Inflammatory macrophage treated with lipopolysaccharide for 1 hour (primary cell): ENCODE results near the gene OGDHL.
"Not testable (repeated sequence)": the region's sequence is repeated elsewhere in the genome, so short reads cannot be mapped to it uniquely, and the experiment has no call there.

Experiments used
- DNase-seq, 2 donors: peaks; one replicate each; pipeline ENCODE4 v3.0.0-alpha.2; 2020 to 2022

OGDHL gene

GRCh38 chr10:49737474-49738201 lies 24.5 kb downstream of the OGDHL start:
- no peak for DNase-seq

- no peak for DNase-seq
Observed at GRCh38 chr10:49736564-49737113, 25.5 kb downstream of the OGDHL start.

- DNase-seq: no peak
Observed at GRCh38 chr10:49735848-49736563, 26.1 kb downstream of the OGDHL start.

GRCh38 chr10:49735161-49735560 lies 27.0 kb downstream of the OGDHL start:
- no peak for DNase-seq

- no peak for DNase-seq
Observed at GRCh38 chr10:49734676-49735075, 27.4 kb downstream of the OGDHL start.

GRCh38 chr10:49733866-49734265 lies 28.3 kb downstream of the OGDHL start:
- DNase-seq: no peak

GRCh38 chr10:49726593-49726992 lies 35.5 kb downstream of the OGDHL start:
- no peak for DNase-seq

GRCh38 chr10:49715157-49715556 lies 47.0 kb downstream of the OGDHL start:
- not testable (repeated sequence) for DNase-seq

GRCh38 chr10:49713266-49713665 lies 48.9 kb downstream of the OGDHL start:
- no peak for DNase-seq

- no peak for DNase-seq
Observed at GRCh38 chr10:49711481-49711880, 50.6 kb downstream of the OGDHL start.

GRCh38 chr10:49710966-49711365 lies 51.2 kb downstream of the OGDHL start:
- no peak for DNase-seq

GRCh38 chr10:49709934-49710333 lies 52.2 kb downstream of the OGDHL start:
- DNase-seq: no peak

- DNase-seq: no peak
Observed at GRCh38 chr10:49707585-49707984, 54.5 kb downstream of the OGDHL start.

- no peak for DNase-seq
Observed at GRCh38 chr10:49700997-49701396, 61.1 kb downstream of the OGDHL start.

GRCh38 chr10:49700211-49700610 lies 61.9 kb downstream of the OGDHL start:
- DNase-seq: no peak

- no peak for DNase-seq
Observed at GRCh38 chr10:49698679-49699078, 63.4 kb downstream of the OGDHL start.

- DNase-seq: no peak
Observed at GRCh38 chr10:49696311-49696710, 65.8 kb downstream of the OGDHL start.

- no peak for DNase-seq
Observed at GRCh38 chr10:49694466-49694865, 67.7 kb downstream of the OGDHL start.

GRCh38 chr10:49691588-49691987 lies 70.5 kb downstream of the OGDHL start:
- DNase-seq: no peak

- no peak for DNase-seq
Observed at GRCh38 chr10:49690698-49691356, 71.3 kb downstream of the OGDHL start.

- DNase-seq: no peak
Observed at GRCh38 chr10:49689882-49690510, 72.1 kb downstream of the OGDHL start.

- no peak for DNase-seq
Observed at GRCh38 chr10:49688920-49689319, 73.2 kb downstream of the OGDHL start.

GRCh38 chr10:49688261-49688846 lies 73.8 kb downstream of the OGDHL start:
- no peak for DNase-seq
